ENCODE results near the gene MPL. TPM values are rescaled to one million over a fixed set of nuclear protein-coding genes. Genes with fewer than 3 reads are reported as not detected.

The MPL gene
- total RNA-seq, 6 donors from 2014 or later: 0.24 to 6.3 (median 0.74) TPM

GRCh38 chr1:43313771-43314170, 23.8 kb upstream of the MPL start:
- H3K4me3 ChIP-seq: no peak overlapping the region
- peaks cover 0 to 50% (median 10%) of the 10 kb centered on the region in 4 donors for H3K36me3 ChIP-seq
- TF ChIP-seq CTCF (IDR thresholded peaks at IDR 0.05) (no peak), POLR2AphosphoS5 (IDR thresholded peaks at IDR 0.05) (no peak), EP300 (IDR thresholded peaks at IDR 0.05) (no peak)
- WGBS, 2 donors: 84 to 89% methylated on average over 3 to 10 of the region's 10 CpGs
- H3K27me3 ChIP-seq: no peaks in the 10 kb centered on the region
- no peak overlapping the region for H3K27ac ChIP-seq
- H3K9me3 ChIP-seq: no peaks in the 10 kb centered on the region
- H3K4me1 ChIP-seq: peaks cover 0 to 10% (median 9%) of the 10 kb centered on the region in 4 donors
- DNase-seq (peak in 1 of 2 donors; percentile 60), ATAC-seq (ENCODE audit: low FRiP score in 2 of 2) (no peak)

- no peak overlapping the region for H3K27ac ChIP-seq
- DNase-seq: no peak
- H3K4me1 ChIP-seq: peaks cover 0 to 6% (median 5%) of the 10 kb centered on the region in 4 donors
- H3K36me3 ChIP-seq: peaks cover 0 to 49% (median 12%) of the 10 kb centered on the region in 4 donors
- WGBS, 2 donors: 92 to 94% methylated on average over 5 of the region's 5 CpGs
- TF ChIP-seq EP300 (IDR thresholded peaks at IDR 0.05): no peak
- TF ChIP-seq POLR2AphosphoS5 (IDR thresholded peaks at IDR 0.05): no peak
- TF ChIP-seq CTCF (IDR thresholded peaks at IDR 0.05): no peak
- no peak for TF ChIP-seq POLR2A (IDR thresholded peaks at IDR 0.05)
- no peaks in the 10 kb centered on the region for H3K9me3 ChIP-seq
- H3K4me3 ChIP-seq: no peak overlapping the region
- no peaks in the 10 kb centered on the region for H3K27me3 ChIP-seq
- no peak for ATAC-seq (ENCODE audit: low FRiP score in 2 of 2)
Measured at GRCh38 chr1:43314233-43314632, 23.4 kb upstream of the MPL start.

- no peak for TF ChIP-seq CTCF (IDR thresholded peaks at IDR 0.05)
- no peak overlapping the region for H3K4me3 ChIP-seq
- no peaks in the 10 kb centered on the region for H3K27me3 ChIP-seq
- no peaks in the 10 kb centered on the region for H3K4me1 ChIP-seq
- no peaks in the 10 kb centered on the region for H3K9me3 ChIP-seq
- ATAC-seq (ENCODE audit: low FRiP score in 2 of 2) (no peak), DNase-seq (no peak)
- 86 to 92% methylated on average over 3 of the region's 3 CpGs for WGBS, 2 donors
- H3K27ac ChIP-seq: no peak overlapping the region
- peaks cover 0 to 53% (median 17%) of the 10 kb centered on the region in 4 donors for H3K36me3 ChIP-seq
Measured at GRCh38 chr1:43315481-43315880, 22.1 kb upstream of the MPL start.

GRCh38 chr1:43315963-43316737, 21.5 kb upstream of the MPL start:
- Histone ChIP-seq H3K36me3 (peaks cover 0 to 55% (median 18%) of the 10 kb centered on the region in 4 donors), H3K27ac (no peak overlapping the region), H3K27me3 (no peaks in the 10 kb centered on the region), H3K9me3 (no peaks in the 10 kb centered on the region), H3K4me1 (no peaks in the 10 kb centered on the region), H3K4me3 (no peak overlapping the region)
- DNase-seq (no peak), ATAC-seq (ENCODE audit: low FRiP score in 2 of 2) (no peak)
- TF ChIP-seq CTCF (IDR thresholded peaks at IDR 0.05) (no peak), EP300 (IDR thresholded peaks at IDR 0.05) (no peak), POLR2A (IDR thresholded peaks at IDR 0.05) (no peak), POLR2AphosphoS5 (IDR thresholded peaks at IDR 0.05) (no peak)
- 92 to 93% methylated on average over 9 to 10 of the region's 10 CpGs for WGBS, 2 donors

All from upper lobe of left lung (tissue), 6 donors.